HG02981 (cell line): ENCODE results near the gene PRAC2.

Experiments
- ATAC-seq: cut with Tn5 transposase; IDR thresholded peaks from one replicate; pipeline ENCODE4 v1.9.1; 2021; ENCODE audit warnings: mild to moderate bottlenecking, moderate library complexity; ENCODE audit not compliant: unreplicated experiment

The PRAC2 gene

GRCh38 chr17:48752399-48753288 lies 29.7 kb downstream of the PRAC2 start:
- no peak for ATAC-seq

GRCh38 chr17:48753794-48754499 lies 31.0 kb downstream of the PRAC2 start:
- ATAC-seq = no peak

- no peak for ATAC-seq
Observed at GRCh38 chr17:48754500-48755261, 31.7 kb downstream of the PRAC2 start.

GRCh38 chr17:48755356-48755755 lies 32.4 kb downstream of the PRAC2 start:
- no peak for ATAC-seq

- no peak for ATAC-seq
Observed at GRCh38 chr17:48756830-48757251, 33.9 kb downstream of the PRAC2 start.

- ATAC-seq = no peak
Observed at GRCh38 chr17:48757524-48757961, 34.6 kb downstream of the PRAC2 start.

GRCh38 chr17:48759288-48759687 lies 36.3 kb downstream of the PRAC2 start:
- no peak for ATAC-seq

GRCh38 chr17:48760411-48760810 lies 37.4 kb downstream of the PRAC2 start:
- ATAC-seq = no peak

GRCh38 chr17:48761114-48761513 lies 38.1 kb downstream of the PRAC2 start:
- ATAC-seq = no peak

- ATAC-seq = no peak
Observed at GRCh38 chr17:48767263-48767774, 44.3 kb downstream of the PRAC2 start.

GRCh38 chr17:48769009-48769675 lies 46.2 kb downstream of the PRAC2 start:
- no peak for ATAC-seq

GRCh38 chr17:48770954-48771353 lies 48.0 kb downstream of the PRAC2 start:
- no peak for ATAC-seq

GRCh38 chr17:48773245-48773644 lies 50.3 kb downstream of the PRAC2 start:
- no peak for ATAC-seq
